Peyer's patch (tissue), 4 donors: ENCODE data around the gene MSANTD3.

ENCODE experiments used
- CTCF ChIP-seq, 6 experiments: fragments of 450-650 bp in 4 of 6; fragments of 200-600 bp in 2 of 6; sonication (generic) in 1 of 6; IDR thresholded peaks; one replicate each; pipeline ENCODE4 v1.5.1; 2017 to 2019; ENCODE audit warnings: antibody characterized with exemption in 6 of 6, mild to moderate bottlenecking in 3 of 6, moderate library complexity in 1 of 6
- POLR2A ChIP-seq, 2 donors: fragments of 450-650 bp; IDR thresholded peaks; one replicate each; pipeline ENCODE4 v1.5.1; 2017; ENCODE audit warnings: antibody characterized with exemption in 2 of 2, mild to moderate bottlenecking in 2 of 2, moderate library complexity in 2 of 2

- TF ChIP-seq CTCF (IDR thresholded peaks at IDR 0.05) = no peak
- no peak for TF ChIP-seq POLR2A (IDR thresholded peaks at IDR 0.05)
Observed at GRCh38 chr9:100474924-100475276, 48.0 kb downstream of the MSANTD3 start.
